Measurements from ENCODE around the gene APOO. TPM values are rescaled to one million over a fixed set of nuclear protein-coding genes. Genes with fewer than 3 reads are reported as not detected.

APOO gene
- total and polyA plus RNA-seq, 10 donors = 5.8 to 18.0 (median 11.9) TPM

DNA sequence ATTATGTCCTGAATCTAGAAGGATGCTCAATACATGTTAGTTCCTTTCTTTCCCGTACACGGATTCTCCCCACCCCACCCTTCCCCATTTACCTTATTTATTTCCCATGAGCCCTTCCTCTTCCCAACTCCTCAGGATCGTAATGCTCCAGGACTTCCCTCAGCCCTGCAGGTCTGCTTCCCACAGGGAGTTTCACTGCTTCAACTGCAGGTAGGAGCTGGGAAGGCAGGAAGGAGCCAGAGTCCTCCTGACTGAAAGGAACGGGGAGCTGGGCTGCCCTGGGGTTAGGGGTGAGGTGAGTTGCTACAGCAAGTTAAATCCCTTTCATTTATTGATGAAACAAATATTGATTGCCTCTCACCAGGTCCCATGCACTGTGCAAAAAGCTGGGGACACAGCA, 91.6 kb downstream of the APOO start:
- Histone ChIP-seq H3K4me3 (no peak overlapping the region), H3K27ac (no peak overlapping the region), H3K36me3 (no peaks in the 10 kb centered on the region), H3K27me3 (replicated peaks in 1 of 7) (no peaks in the 10 kb centered on the region), H3K4me1 (peaks cover 0 to 12% (median 0%) of the 10 kb centered on the region in 6 donors), H3K9me3 (peaks cover 0 to 6% (median 0%) of the 10 kb centered on the region in 8 donors)
- intact Hi-C loops (cut with DNase I; ENCODE audit: low total_unique reads) = no loop called here
- WGBS, 5 donors = 75 to 89% (median 80%) methylated on average over 4 of the region's 4 CpGs
- DNase-seq = peak; percentile 48
- TF ChIP-seq, protein P1, sequence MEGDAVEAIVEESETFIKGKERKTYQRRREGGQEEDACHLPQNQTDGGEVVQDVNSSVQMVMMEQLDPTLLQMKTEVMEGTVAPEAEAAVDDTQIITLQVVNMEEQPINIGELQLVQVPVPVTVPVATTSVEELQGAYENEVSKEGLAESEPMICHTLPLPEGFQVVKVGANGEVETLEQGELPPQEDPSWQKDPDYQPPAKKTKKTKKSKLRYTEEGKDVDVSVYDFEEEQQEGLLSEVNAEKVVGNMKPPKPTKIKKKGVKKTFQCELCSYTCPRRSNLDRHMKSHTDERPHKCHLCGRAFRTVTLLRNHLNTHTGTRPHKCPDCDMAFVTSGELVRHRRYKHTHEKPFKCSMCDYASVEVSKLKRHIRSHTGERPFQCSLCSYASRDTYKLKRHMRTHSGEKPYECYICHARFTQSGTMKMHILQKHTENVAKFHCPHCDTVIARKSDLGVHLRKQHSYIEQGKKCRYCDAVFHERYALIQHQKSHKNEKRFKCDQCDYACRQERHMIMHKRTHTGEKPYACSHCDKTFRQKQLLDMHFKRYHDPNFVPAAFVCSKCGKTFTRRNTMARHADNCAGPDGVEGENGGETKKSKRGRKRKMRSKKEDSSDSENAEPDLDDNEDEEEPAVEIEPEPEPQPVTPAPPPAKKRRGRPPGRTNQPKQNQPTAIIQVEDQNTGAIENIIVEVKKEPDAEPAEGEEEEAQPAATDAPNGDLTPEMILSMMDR (IDR thresholded peaks at IDR 0.05 in 8 of 11, conservative IDR thresholded peaks at IDR 0.05 in 3 of 11) = no peak
- TF ChIP-seq POLR2AphosphoS5 (IDR thresholded peaks at IDR 0.05) (no peak), POLR2A (IDR thresholded peaks at IDR 0.05) (no peak)

DNA sequence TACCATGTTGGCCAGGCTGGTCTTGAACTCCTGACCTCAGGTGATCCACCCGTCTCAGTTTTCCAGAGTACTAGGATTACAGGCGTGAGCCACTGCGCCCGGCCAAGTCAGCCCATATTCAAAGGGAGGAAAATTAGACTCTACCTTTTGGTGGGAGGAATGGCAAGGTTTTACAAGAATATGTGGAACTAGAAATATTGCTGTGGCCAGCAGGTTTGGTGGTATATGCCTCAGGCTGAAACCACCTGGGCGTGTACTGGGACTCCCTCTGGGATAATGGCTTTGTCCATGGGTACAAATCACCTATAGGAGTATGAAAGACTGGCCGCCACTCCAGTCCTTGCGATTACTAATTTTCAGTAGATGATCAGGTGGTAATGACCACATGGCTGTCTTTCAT, 92.4 kb downstream of the APOO start:
- Histone ChIP-seq H3K4me3 (no peak overlapping the region), H3K36me3 (no peaks in the 10 kb centered on the region), H3K27ac (no peak overlapping the region), H3K4me1 (peaks cover 0 to 19% (median 2%) of the 10 kb centered on the region in 6 donors), H3K27me3 (replicated peaks in 1 of 7) (no peaks in the 10 kb centered on the region), H3K9me3 (peaks cover 0 to 6% (median 0%) of the 10 kb centered on the region in 8 donors)
- WGBS, 5 donors = 82 to 100% (median 89%) methylated on average over 5 to 7 of the region's 7 CpGs
- DNase-seq = peak; percentile 18
- intact Hi-C loops (cut with DNase I; ENCODE audit: low total_unique reads) = no loop called here
- TF ChIP-seq POLR2AphosphoS5 (IDR thresholded peaks at IDR 0.05) = no peak
- TF ChIP-seq, protein P1 (IDR thresholded peaks at IDR 0.05 in 8 of 11, conservative IDR thresholded peaks at IDR 0.05 in 3 of 11) = no peak
- no peak for TF ChIP-seq POLR2A (IDR thresholded peaks at IDR 0.05)

DNA sequence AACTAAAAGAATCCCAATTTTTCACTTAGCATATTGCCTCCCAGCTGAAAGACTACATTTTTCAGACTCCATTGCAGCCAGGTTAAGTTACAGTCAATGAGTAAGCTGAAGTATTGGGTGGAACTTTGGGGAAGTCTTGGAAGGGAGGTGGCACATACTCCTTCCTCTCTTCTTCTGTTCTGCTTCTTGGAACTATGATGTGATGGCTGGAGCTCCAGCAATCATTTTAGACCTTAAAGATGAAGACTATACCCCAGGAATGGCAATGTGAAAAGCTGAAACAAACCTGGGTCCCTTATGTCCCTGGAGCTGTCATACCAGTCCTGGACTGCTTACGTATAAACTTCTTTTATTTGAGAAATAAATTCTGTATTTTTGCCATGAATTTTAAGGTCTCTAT, 93.9 kb downstream of the APOO start:
- TF ChIP-seq POLR2A (IDR thresholded peaks at IDR 0.05) (no peak), POLR2AphosphoS5 (IDR thresholded peaks at IDR 0.05) (no peak)
- TF ChIP-seq, protein P1 (IDR thresholded peaks at IDR 0.05 in 8 of 11, conservative IDR thresholded peaks at IDR 0.05 in 3 of 11) = no peak
- no peaks in the 10 kb centered on the region for H3K27me3 ChIP-seq (replicated peaks in 1 of 7)
- no peaks in the 10 kb centered on the region for H3K36me3 ChIP-seq
- DNase-seq = no peak
- WGBS, 5 donors = 92 to 100% (median 100%) methylated on average over 1 of the region's 1 CpG
- H3K9me3 ChIP-seq = peaks cover 0 to 6% (median 0%) of the 10 kb centered on the region in 8 donors
- H3K27ac ChIP-seq = no peak overlapping the region
- peaks cover 0 to 20% (median 2%) of the 10 kb centered on the region in 6 donors for H3K4me1 ChIP-seq
- H3K4me3 ChIP-seq = no peak overlapping the region
- intact Hi-C loops (cut with DNase I; ENCODE audit: low total_unique reads) = no loop called here

DNA sequence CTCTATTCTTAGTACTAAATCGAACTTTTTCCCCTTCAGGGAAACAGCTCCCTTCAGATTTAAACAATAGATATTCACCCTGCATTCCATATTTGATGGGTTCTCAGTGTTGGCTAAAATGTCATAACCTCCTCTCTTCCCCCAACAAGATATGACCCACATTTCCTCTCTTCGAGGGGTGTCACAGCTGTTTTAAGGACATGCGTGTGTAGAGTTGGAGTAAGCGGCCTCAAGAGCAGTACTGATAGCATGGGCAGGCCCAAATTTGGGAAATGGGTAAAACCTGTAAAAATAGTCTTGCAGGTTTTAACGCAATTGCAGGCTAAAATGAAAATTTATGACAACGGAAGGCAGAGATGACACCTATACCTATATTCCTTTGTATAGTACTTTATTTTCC, 96.1 kb downstream of the APOO start:
- Histone ChIP-seq H3K27me3 (replicated peaks in 1 of 7) (no peaks in the 10 kb centered on the region), H3K9me3 (peaks cover 0 to 6% (median 0%) of the 10 kb centered on the region in 8 donors), H3K36me3 (no peaks in the 10 kb centered on the region), H3K4me1 (peaks cover 0 to 12% (median 0%) of the 10 kb centered on the region in 6 donors), H3K4me3 (peak overlapping the region in 1 of 8 donors; percentile 3), H3K27ac (peak overlapping the region in 6 of 8 donors; percentile 5 to 77 (median 50))
- intact Hi-C loops (cut with DNase I; ENCODE audit: low total_unique reads) = no loop called here
- no peak for DNase-seq
- TF ChIP-seq, protein P1 (IDR thresholded peaks at IDR 0.05 in 8 of 11, conservative IDR thresholded peaks at IDR 0.05 in 3 of 11) = no peak
- TF ChIP-seq POLR2AphosphoS5 (IDR thresholded peaks at IDR 0.05) (no peak), POLR2A (IDR thresholded peaks at IDR 0.05) (no peak)
- WGBS, 5 donors = 37 to 69% (median 54%) methylated on average over 6 of the region's 6 CpGs

Measured in spleen (tissue), 11 donors.